ENCODE data around the gene GAB3. TPM values are rescaled to one million over a fixed set of nuclear protein-coding genes. Genes with fewer than 3 reads are reported as not detected.

Gene GAB3
- total RNA-seq, 1 experiment from 2014 or later = 0.69 TPM

DNA sequence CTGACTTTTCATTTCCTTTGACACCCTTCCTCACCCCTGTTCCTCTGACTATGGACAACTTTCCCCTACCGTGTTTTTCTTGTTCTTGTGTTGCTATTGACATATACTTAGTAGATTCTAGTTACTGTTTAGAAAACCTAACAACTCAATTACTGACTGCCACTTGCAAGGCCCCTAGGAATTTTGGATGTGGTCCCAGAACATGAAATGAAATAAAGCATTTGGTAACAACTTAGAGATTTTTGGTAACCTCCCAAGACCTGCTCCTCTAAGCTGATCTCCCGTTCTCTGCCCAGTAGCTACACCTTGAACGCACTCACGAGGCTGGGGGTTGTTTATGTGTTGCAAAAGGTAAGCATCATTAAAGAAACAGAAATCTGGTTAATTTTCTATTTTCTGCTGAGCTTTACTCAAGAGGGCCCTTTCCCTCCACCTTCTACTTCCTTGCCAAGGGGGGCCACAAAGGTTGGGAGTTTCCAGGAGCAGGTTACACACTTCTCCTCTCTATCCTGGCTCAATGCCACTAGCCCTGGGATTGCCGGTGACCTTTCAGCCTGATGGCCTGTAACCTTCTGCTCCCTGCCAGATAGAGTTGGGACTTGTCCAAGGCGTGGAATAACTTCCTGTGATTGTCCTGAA is 20.5 kb downstream of the GAB3 start (continued):
- no peak for TF ChIP-seq REST (IDR thresholded peaks at IDR 0.05; ENCODE audit: low read depth)
- no peak for TF ChIP-seq ZBTB33 (IDR thresholded peaks at IDR 0.05; ENCODE audit: extremely low read depth, insufficient replicate concordance, low read length)
- TF ChIP-seq CBX3 (IDR thresholded peaks at IDR 0.05; ENCODE audit: low read depth) = no peak
- no peak for TF ChIP-seq SRF (IDR thresholded peaks at IDR 0.05; ENCODE audit: low read depth)

GRCh38 chrX:154729439-154729838 is 21.4 kb downstream of the GAB3 start:
- TF ChIP-seq ELF1 (IDR thresholded peaks at IDR 0.05; ENCODE audit: borderline replicate concordance, low read depth) (no peak), TCF7L2 (IDR thresholded peaks at IDR 0.05; ENCODE audit: borderline replicate concordance, extremely low read depth, insufficient read depth, insufficient read length) (no peak), POLR2AphosphoS5 (IDR thresholded peaks at IDR 0.05; ENCODE audit: low read depth, low read length) (no peak), CEBPB (IDR thresholded peaks at IDR 0.05; ENCODE audit: low read depth) (no peak), SRF (IDR thresholded peaks at IDR 0.05; ENCODE audit: low read depth) (no peak), REST (IDR thresholded peaks at IDR 0.05; ENCODE audit: low read depth) (no peak), POLR2A (IDR thresholded peaks at IDR 0.05; ENCODE audit: borderline replicate concordance, extremely low read depth, insufficient read depth, insufficient read length) (no peak), ZNF274 (IDR thresholded peaks at IDR 0.05; ENCODE audit: low read depth, low read length) (no peak)
- TF ChIP-seq, protein P1, sequence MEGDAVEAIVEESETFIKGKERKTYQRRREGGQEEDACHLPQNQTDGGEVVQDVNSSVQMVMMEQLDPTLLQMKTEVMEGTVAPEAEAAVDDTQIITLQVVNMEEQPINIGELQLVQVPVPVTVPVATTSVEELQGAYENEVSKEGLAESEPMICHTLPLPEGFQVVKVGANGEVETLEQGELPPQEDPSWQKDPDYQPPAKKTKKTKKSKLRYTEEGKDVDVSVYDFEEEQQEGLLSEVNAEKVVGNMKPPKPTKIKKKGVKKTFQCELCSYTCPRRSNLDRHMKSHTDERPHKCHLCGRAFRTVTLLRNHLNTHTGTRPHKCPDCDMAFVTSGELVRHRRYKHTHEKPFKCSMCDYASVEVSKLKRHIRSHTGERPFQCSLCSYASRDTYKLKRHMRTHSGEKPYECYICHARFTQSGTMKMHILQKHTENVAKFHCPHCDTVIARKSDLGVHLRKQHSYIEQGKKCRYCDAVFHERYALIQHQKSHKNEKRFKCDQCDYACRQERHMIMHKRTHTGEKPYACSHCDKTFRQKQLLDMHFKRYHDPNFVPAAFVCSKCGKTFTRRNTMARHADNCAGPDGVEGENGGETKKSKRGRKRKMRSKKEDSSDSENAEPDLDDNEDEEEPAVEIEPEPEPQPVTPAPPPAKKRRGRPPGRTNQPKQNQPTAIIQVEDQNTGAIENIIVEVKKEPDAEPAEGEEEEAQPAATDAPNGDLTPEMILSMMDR (IDR thresholded peaks at IDR 0.05 in 2 of 3, conservative IDR thresholded peaks at IDR 0.05 in 1 of 3; ENCODE audit: borderline replicate concordance in 1 of 3, insufficient read depth in 1 of 3, low read depth in 2 of 3, low read length in 2 of 3) = no peak
- no peak overlapping the region for H3K4me2 ChIP-seq (ENCODE audit: low read length)
- H3K27me3 ChIP-seq (ENCODE audit: insufficient read depth, low read length) = no peaks in the 10 kb centered on the region
- H3K36me3 ChIP-seq (ENCODE audit: control insufficient read depth in 1 of 2, insufficient read depth in 2 of 2, low read length in 2 of 2) = no peaks in the 10 kb centered on the region
- H3K79me2 ChIP-seq (ENCODE audit: insufficient read depth, low read length) = no peaks in the 10 kb centered on the region
- no peak overlapping the region for H3K4me3 ChIP-seq (replicated peaks in 1 of 2; ENCODE audit: low read depth in 1 of 2, low read length in 2 of 2)
- no peak overlapping the region for H2AFZ ChIP-seq (ENCODE audit: low read depth, low read length, poor library complexity, severe bottlenecking)
- ChIA-PET CTCF (no interaction called here), POLR2A (no interaction called here), RAD21 (ENCODE audit: low non-redundant PET in 1 of 2, low total read pairs in 2 of 2, uncharacterized antibody in 2 of 2, unreplicated experiment in 2 of 2) (no interaction called here)
- no peaks in the 10 kb centered on the region for H3K9me3 ChIP-seq (ENCODE audit: control insufficient read depth in 1 of 2, insufficient read depth in 1 of 2, low read depth in 1 of 2, low read length in 2 of 2)
- H3K9me2 ChIP-seq (ENCODE audit: insufficient read depth) = no peaks in the 10 kb centered on the region
- no peak overlapping the region for H3K27ac ChIP-seq (ENCODE audit: low read depth, low read length)
- H3K9ac ChIP-seq (ENCODE audit: low read length) = no peak overlapping the region
- no peaks in the 10 kb centered on the region for H3K4me1 ChIP-seq (ENCODE audit: control insufficient read depth in 1 of 2, insufficient read depth in 2 of 2, low read length in 2 of 2)
- intact Hi-C loops (cut with micrococcal nuclease) = no loop called here
- DNase-seq (ENCODE audit: low read depth, low spot score) (no peak), ATAC-seq (no peak)
- BruUV-seq (replicated peaks) = no TSS peak
- no peaks in the 10 kb centered on the region for H4K20me1 ChIP-seq (ENCODE audit: insufficient read depth)

Measured in HCT116 (cell line).